Liver (tissue), 9 donors: Measurements from ENCODE around the gene UGCG. TPM values are rescaled to one million over a fixed set of nuclear protein-coding genes. Genes with fewer than 3 reads are reported as not detected.

ENCODE experiments used
- DNase-seq: peaks from one replicate; pipeline ENCODE4 v3.0.0-alpha.2; 2017; ENCODE audit warnings: low spot score
- H3K27ac ChIP-seq, 2 donors: one replicate each; pipeline ENCODE4 v1.7.0; 2013; ENCODE audit warnings: inconsistent platforms in 2 of 2, low read length in 2 of 2, control low read depth in 1 of 2, low read depth in 1 of 2, mild to moderate bottlenecking in 1 of 2
- H3K27me3 ChIP-seq, 4 donors: one replicate each; pipeline versions ENCODE4 v1.6.1 to v1.7.0; 2013; ENCODE audit warnings: low read length in 3 of 4, inconsistent platforms in 1 of 4, mild to moderate bottlenecking in 1 of 4, moderate library complexity in 1 of 4; ENCODE audit not compliant: control insufficient read depth in 4 of 4, insufficient read depth in 4 of 4
- H3K36me3 ChIP-seq, 4 donors: one replicate each; pipeline versions ENCODE4 v1.6.1 to v1.7.0; 2013; ENCODE audit warnings: low read length in 3 of 4, mild to moderate bottlenecking in 3 of 4, low read depth in 1 of 4, moderate library complexity in 1 of 4; ENCODE audit not compliant: control insufficient read depth in 4 of 4, insufficient read depth in 3 of 4
- H3K4me1 ChIP-seq, 4 donors: one replicate each; pipeline versions ENCODE4 v1.6.1 to v1.7.0; 2013; ENCODE audit warnings: low read length in 3 of 4, mild to moderate bottlenecking in 3 of 4, moderate library complexity in 1 of 4; ENCODE audit not compliant: control insufficient read depth in 4 of 4, insufficient read depth in 4 of 4
- H3K4me3 ChIP-seq, 3 donors: one replicate each; pipeline versions ENCODE4 v1.6.1 to v1.7.0; 2013; ENCODE audit warnings: low read length in 3 of 3, control low read depth in 1 of 3, low read depth in 1 of 3, mild to moderate bottlenecking in 1 of 3
- H3K9ac ChIP-seq, 2 donors: one replicate each; pipeline ENCODE4 v1.7.0; 2013; ENCODE audit warnings: low read length in 2 of 2, mild to moderate bottlenecking in 2 of 2, moderate library complexity in 2 of 2, control low read depth in 1 of 2, low read depth in 1 of 2
- H3K9me3 ChIP-seq, 4 donors: one replicate each; pipeline versions ENCODE4 v1.6.1 to v1.7.0; 2013; ENCODE audit warnings: low read length in 3 of 4; ENCODE audit not compliant: control insufficient read depth in 4 of 4
- FOXA1 ChIP-seq: IDR thresholded peaks from 2 replicates; pipeline ENCODE4 v1.6.1; 2016; ENCODE audit warnings: antibody characterized with exemption
- FOXA2 ChIP-seq: IDR thresholded peaks from 2 replicates; pipeline ENCODE4 v1.6.1; 2016; ENCODE audit warnings: antibody characterized with exemption
- GABPA ChIP-seq, 2 donors: IDR thresholded peaks in 1 of 2; conservative IDR thresholded peaks in 1 of 2; 2 replicates each; pipeline ENCODE4 v1.6.1; 2016; ENCODE audit warnings: antibody characterized with exemption in 2 of 2, mild to moderate bottlenecking in 1 of 2, moderate library complexity in 1 of 2
- HNF4A ChIP-seq, 2 donors: conservative IDR thresholded peaks; 2 replicates each; pipeline ENCODE4 v1.6.1; 2016; ENCODE audit warnings: antibody characterized with exemption in 2 of 2, mild to moderate bottlenecking in 2 of 2
- TAF1 ChIP-seq: conservative IDR thresholded peaks from 2 replicates; pipeline ENCODE4 v1.6.1; 2016; ENCODE audit warnings: antibody characterized with exemption, mild to moderate bottlenecking
- YY1 ChIP-seq: IDR thresholded peaks from 2 replicates; pipeline ENCODE4 v1.6.1; 2016; ENCODE audit warnings: antibody characterized with exemption, mild to moderate bottlenecking
- WGBS: extraction: QIAGEN DNeasy Blood & Tissue Kit; methylation state at CpG from one replicate; pipeline ENCODE4 v1.1.7; 2013; 5-methylcytosine and 5-hydroxymethylcytosine counted together
- polyA plus RNA-seq, 2 donors: library from polyadenylated mRNA; stranded (reverse) in 1 of 2; unstranded in 1 of 2; fragments of 200-250 nt in 1 of 2; fragments of >200 nt in 1 of 2; fragmentation: Nextera tagmentation in 1 of 2; extraction: Ambion mirVana in 1 of 2; gene quantifications; one replicate each; pipeline versions ENCODE4 v1.2.1 to v1.2.3, GENCODE V29; 2013 to 2015
- total RNA-seq, 2 donors: library from RNA; depleted of rRNA; stranded (reverse); fragments of >200 nt; gene quantifications; one replicate each; pipeline ENCODE4 v1.2.3, GENCODE V29; 2014
- TF ChIP-seq, protein P1 (sequence below): IDR thresholded peaks from 2 replicates; pipeline ENCODE4 v1.6.1; 2016; ENCODE audit warnings: antibody characterized with exemption
- TF ChIP-seq, protein P2 (sequence below): IDR thresholded peaks from 2 replicates; pipeline ENCODE4 v1.6.1; 2016; ENCODE audit warnings: antibody characterized with exemption, mild to moderate bottlenecking
- TF ChIP-seq, protein P3 (sequence below): fragments of 150-350 bp; IDR thresholded peaks from 2 replicates; pipeline ENCODE4 v1.5.1; 2017; ENCODE audit warnings: improper control_type of control experiment, low read depth, low read length; ENCODE audit not compliant: missing input control
- TF ChIP-seq, protein P4 (sequence below): IDR thresholded peaks from 2 replicates; pipeline ENCODE4 v1.6.1; 2016; ENCODE audit warnings: antibody characterized with exemption
- donor health status: healthy.
- donor health status: healthy.
- donor health status: healthy.
- donor health status: healthy.
- donor health status: healthy.

UGCG gene
- total and polyA plus RNA-seq, 4 donors: 5.2 to 44.2 (median 12.0) TPM

DNA sequence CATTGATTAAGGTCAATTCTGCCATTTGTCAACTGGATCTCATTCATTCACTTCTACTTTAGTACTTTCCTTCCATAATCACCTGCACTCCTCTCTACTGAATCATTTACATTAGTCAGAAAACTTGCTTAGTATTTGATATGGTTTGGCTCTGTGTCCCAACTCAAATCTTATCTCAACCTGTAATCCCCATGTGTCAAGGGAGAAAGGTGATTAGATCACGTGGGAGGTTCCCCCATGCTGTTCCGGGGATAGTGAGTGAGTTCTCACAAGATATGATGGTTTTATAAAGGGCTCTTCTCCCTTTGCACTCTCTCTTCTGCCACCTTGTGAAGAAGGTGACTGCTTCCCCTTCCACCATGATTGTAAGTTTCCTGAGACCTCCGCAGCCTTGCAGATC, 23.7 kb upstream of the UGCG start:
- WGBS: 88% methylated on average over 3 of the region's 3 CpGs
- TF ChIP-seq GABPA (IDR thresholded peaks at IDR 0.05 in 1 of 2, conservative IDR thresholded peaks at IDR 0.05 in 1 of 2): no peak
- TF ChIP-seq TAF1: no peak
- no peak for TF ChIP-seq FOXA2
- no peak for TF ChIP-seq YY1
- TF ChIP-seq, protein P1, sequence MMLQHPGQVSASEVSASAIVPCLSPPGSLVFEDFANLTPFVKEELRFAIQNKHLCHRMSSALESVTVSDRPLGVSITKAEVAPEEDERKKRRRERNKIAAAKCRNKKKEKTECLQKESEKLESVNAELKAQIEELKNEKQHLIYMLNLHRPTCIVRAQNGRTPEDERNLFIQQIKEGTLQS: no peak
- TF ChIP-seq, protein P2, sequence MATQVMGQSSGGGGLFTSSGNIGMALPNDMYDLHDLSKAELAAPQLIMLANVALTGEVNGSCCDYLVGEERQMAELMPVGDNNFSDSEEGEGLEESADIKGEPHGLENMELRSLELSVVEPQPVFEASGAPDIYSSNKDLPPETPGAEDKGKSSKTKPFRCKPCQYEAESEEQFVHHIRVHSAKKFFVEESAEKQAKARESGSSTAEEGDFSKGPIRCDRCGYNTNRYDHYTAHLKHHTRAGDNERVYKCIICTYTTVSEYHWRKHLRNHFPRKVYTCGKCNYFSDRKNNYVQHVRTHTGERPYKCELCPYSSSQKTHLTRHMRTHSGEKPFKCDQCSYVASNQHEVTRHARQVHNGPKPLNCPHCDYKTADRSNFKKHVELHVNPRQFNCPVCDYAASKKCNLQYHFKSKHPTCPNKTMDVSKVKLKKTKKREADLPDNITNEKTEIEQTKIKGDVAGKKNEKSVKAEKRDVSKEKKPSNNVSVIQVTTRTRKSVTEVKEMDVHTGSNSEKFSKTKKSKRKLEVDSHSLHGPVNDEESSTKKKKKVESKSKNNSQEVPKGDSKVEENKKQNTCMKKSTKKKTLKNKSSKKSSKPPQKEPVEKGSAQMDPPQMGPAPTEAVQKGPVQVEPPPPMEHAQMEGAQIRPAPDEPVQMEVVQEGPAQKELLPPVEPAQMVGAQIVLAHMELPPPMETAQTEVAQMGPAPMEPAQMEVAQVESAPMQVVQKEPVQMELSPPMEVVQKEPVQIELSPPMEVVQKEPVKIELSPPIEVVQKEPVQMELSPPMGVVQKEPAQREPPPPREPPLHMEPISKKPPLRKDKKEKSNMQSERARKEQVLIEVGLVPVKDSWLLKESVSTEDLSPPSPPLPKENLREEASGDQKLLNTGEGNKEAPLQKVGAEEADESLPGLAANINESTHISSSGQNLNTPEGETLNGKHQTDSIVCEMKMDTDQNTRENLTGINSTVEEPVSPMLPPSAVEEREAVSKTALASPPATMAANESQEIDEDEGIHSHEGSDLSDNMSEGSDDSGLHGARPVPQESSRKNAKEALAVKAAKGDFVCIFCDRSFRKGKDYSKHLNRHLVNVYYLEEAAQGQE: no peak
- Histone ChIP-seq H3K36me3 (no peaks in the 10 kb centered on the region), H3K27ac (no peak overlapping the region), H3K9me3 (no peaks in the 10 kb centered on the region), H3K9ac (no peak overlapping the region), H3K27me3 (no peaks in the 10 kb centered on the region), H3K4me3 (no peak overlapping the region), H3K4me1 (no peaks in the 10 kb centered on the region)
- DNase-seq: no peak

DNA sequence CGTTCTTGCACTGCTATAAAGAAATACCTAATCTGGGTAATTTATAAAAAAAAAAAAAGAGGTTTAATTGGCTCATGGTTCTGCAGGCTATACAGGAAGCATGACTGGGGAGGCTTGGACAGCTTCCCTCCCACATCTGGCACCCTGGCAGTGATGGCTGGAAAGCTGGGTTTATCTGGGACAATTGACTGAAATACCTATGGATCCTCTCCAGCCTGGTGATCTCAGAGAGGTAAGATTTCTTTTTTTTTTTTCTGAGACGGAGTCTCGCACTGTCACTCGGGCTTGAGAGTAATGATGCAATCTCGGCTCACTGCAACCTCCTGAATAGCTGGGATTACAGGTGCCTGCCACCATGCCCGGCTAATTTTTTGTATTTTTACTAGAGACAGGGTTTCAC, 22.7 kb upstream of the UGCG start:
- no peak overlapping the region for H3K9ac ChIP-seq
- no peak for DNase-seq
- WGBS: 92% methylated on average over 6 of the region's 6 CpGs
- no peak for TF ChIP-seq FOXA1
- TF ChIP-seq, protein P2: no peak
- TF ChIP-seq, protein P3, sequence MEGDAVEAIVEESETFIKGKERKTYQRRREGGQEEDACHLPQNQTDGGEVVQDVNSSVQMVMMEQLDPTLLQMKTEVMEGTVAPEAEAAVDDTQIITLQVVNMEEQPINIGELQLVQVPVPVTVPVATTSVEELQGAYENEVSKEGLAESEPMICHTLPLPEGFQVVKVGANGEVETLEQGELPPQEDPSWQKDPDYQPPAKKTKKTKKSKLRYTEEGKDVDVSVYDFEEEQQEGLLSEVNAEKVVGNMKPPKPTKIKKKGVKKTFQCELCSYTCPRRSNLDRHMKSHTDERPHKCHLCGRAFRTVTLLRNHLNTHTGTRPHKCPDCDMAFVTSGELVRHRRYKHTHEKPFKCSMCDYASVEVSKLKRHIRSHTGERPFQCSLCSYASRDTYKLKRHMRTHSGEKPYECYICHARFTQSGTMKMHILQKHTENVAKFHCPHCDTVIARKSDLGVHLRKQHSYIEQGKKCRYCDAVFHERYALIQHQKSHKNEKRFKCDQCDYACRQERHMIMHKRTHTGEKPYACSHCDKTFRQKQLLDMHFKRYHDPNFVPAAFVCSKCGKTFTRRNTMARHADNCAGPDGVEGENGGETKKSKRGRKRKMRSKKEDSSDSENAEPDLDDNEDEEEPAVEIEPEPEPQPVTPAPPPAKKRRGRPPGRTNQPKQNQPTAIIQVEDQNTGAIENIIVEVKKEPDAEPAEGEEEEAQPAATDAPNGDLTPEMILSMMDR: no peak
- TF ChIP-seq GABPA (IDR thresholded peaks at IDR 0.05 in 1 of 2, conservative IDR thresholded peaks at IDR 0.05 in 1 of 2): no peak
- TF ChIP-seq TAF1: no peak
- no peak for TF ChIP-seq HNF4A (conservative IDR thresholded peaks at IDR 0.05)
- TF ChIP-seq, protein P4, sequence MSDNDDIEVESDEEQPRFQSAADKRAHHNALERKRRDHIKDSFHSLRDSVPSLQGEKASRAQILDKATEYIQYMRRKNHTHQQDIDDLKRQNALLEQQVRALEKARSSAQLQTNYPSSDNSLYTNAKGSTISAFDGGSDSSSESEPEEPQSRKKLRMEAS: no peak
- TF ChIP-seq FOXA2: no peak
- H3K9me3 ChIP-seq: no peaks in the 10 kb centered on the region
- no peak overlapping the region for H3K27ac ChIP-seq
- no peaks in the 10 kb centered on the region for H3K36me3 ChIP-seq
- no peaks in the 10 kb centered on the region for H3K4me1 ChIP-seq
- no peaks in the 10 kb centered on the region for H3K27me3 ChIP-seq
- H3K4me3 ChIP-seq: no peak overlapping the region
